GM10266 (cell line): Measurements from ENCODE around the gene ZAP70.

Source experiments
- DNase-seq: peaks from one replicate; pipeline ENCODE4 v3.0.0; 2012; ENCODE audit errors: extremely low spot score
- CTCF ChIP-seq: IDR thresholded peaks from 2 replicates; pipeline ENCODE4 v1.5.1; 2012; ENCODE audit warnings: mild to moderate bottlenecking, low read depth; ENCODE audit not compliant: control insufficient read depth, insufficient read depth; ENCODE audit errors: missing control alignments

The ZAP70 gene

DNA sequence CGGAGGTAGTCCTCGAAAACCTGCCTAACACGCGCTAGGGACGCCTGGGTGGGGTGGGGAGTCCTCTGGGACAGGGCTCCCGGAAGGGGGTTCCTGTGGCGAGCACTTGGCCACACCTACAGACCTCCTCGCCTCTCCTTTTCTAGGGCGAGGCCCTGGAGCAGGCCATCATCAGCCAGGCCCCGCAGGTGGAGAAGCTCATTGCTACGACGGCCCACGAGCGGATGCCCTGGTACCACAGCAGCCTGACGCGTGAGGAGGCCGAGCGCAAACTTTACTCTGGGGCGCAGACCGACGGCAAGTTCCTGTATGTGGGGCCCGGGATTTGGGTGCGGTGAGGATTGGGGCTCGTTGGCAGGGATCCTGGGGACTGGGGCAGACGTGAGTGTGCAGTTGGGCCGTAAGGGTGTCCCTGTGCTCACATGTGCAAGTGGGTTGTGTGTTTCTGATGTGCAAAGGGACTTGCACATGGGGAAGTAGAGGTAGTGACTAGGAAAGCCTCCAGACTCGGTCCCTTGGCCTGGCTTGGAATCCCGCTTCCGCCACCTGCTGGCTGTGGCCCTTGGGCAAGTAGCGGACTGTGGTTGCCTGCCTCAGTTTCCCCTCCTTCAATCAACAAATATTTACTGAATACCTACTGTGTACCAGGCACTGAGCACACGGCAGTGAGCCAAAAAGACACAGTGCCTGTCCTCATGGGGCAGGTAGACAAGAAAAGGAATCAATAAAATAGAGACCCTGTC, 11.7 kb downstream of the ZAP70 start:
- TF ChIP-seq CTCF, result no peak

GRCh38 chr2:97726261-97727064, 13.1 kb downstream of the ZAP70 start:
- TF ChIP-seq CTCF, result no peak
- no peak for DNase-seq

More for the DNA sequence above, 11.7 kb downstream of the ZAP70 start:
- DNase-seq, result no peak

- TF ChIP-seq CTCF, result no peak
- DNase-seq, result no peak
Observed at GRCh38 chr2:97727296-97727695, 13.9 kb downstream of the ZAP70 start.

GRCh38 chr2:97728091-97728731, 14.8 kb downstream of the ZAP70 start:
- no peak for DNase-seq
- no peak for TF ChIP-seq CTCF

GRCh38 chr2:97730245-97730644, 16.9 kb downstream of the ZAP70 start:
- no peak for TF ChIP-seq CTCF
- DNase-seq, result no peak

DNA sequence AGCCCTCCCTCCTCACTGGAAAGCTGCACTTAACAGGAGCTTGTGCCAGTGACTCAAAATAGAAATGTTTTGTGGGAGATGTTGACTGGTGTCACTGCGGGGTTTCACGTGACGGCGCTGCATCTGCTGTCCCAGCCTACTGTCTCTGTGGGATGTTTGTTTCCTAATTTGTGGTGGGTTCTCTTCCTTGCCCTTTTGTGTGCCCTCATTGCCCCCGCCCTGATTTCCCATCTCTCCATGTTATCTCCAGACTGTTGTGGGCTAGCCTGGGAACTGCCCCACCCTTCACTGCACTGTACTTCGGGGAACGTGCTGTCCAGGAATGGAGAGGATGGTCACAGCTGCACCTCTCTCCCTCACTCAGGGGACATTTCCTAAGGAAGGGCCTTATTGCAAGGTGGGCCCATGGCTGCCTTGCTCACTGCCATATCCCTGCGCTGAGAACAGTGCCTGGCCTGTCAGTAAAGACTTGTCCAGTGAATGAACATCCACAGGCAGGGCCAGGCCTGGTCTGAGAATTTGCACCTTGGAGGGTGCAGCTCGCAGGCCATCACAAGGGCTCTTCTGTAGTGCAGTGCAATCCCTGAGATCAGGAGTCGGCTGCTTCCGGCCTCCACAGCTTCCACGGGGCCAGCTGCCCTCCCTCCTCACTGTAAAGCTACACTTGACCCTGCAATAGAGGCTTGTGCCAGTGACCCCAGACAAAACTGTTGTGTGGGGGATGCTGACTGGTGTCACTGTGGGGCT, 18.1 kb downstream of the ZAP70 start:
- DNase-seq, result no peak
- no peak for TF ChIP-seq CTCF
